Epidermal melanocyte (primary cell): Measurements from ENCODE around the gene SNTA1.
"Not testable (repeated sequence)": the region's sequence is repeated elsewhere in the genome, so short reads cannot be mapped to it uniquely, and the experiment has no call there.

Experiments
- DNase-seq: peaks from one replicate; pipeline ENCODE4 v3.0.0; 2011; ENCODE audit warnings: low spot score; ENCODE audit not compliant: insufficient read length

The SNTA1 gene

DNA sequence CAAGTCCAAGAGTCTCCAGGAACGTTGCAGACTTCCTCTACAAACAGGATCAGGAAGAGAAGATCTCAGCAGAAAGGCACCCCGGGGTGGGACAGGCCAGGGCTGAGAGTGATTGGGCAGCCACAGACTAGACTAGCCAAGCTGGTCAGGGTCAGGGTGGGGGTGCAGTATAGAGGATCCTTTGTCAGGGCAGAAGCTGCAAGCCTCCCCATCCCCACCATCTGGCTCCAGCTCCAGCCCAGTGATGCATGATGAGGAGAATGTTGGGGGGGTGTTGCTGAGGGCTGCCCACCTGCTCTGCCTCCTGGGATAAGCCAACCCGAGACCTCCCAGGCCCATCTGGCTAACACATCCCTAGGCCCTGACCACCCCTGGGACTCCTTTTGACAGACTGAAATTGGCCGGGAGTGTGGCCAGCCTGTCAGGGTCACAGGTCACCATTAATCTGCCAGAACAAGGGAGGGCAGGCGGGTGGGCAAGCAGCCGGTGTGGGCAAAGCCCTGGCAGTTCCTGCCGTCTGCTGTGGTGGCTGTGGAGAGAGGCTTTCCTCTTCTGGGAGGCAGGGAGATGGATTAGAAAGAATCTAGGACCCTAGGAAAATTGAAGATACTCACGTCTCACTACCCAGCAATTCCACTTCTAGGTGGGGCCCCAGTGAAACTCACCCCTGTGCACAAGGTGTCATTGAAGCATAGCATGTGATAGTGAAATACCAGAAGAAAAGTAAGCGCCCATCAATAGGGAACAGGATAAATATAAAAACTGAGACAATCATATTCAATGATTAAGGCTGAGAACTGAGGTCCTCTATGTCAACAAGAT is 22.1 kb upstream of the SNTA1 start:
- no peak for DNase-seq

DNA sequence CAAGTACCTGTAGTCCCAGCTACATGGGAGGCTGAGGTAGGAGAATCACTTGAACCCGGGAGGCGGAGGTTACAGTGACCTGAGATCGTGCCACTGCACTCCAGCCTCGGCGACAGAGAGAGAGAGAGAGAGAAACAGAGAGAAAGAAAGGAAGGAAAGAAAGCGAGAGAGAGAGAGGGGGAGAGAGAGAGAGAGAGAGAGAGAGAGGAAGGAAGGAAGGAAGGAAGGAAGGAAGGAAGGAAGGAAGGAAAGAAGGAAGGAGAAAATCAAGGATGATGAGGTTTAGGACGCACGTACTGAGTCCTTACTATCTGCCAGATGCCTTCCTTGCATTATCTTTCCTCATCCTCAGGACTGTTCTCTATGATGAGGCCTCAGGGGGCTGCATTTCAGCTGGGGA is 21.2 kb upstream of the SNTA1 start:
- DNase-seq = not testable (repeated sequence)

GRCh38 chr20:33463332-33464101 is 20.0 kb upstream of the SNTA1 start:
- no peak for DNase-seq

GRCh38 chr20:33460711-33461110 is 17.1 kb upstream of the SNTA1 start:
- DNase-seq = no peak

DNA sequence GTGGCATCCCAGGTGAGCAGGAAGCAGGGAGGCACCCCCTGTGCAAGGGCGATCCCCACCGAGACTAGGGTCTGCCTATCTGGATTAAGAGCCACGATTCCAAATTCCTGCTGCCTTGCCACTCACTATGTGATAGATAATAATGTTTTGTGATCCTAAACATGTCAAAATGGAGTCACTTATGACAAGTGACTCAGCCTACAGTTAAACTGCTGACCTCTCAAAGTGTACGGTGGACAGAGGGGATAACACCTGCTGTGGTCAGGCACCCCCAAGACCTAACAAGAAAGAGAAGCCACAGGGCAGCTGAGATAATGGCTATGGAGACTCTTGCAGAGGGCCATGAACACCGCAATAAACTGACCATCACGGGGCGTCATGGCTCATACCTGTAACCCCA is 16.0 kb upstream of the SNTA1 start:
- no peak for DNase-seq

- peak; percentile 65 for DNase-seq
These were observed 13.5 kb upstream of the SNTA1 start for GRCh38 chr20:33456916-33457642.

GRCh38 chr20:33450867-33451266 is 7.3 kb upstream of the SNTA1 start:
- DNase-seq = no peak

DNA sequence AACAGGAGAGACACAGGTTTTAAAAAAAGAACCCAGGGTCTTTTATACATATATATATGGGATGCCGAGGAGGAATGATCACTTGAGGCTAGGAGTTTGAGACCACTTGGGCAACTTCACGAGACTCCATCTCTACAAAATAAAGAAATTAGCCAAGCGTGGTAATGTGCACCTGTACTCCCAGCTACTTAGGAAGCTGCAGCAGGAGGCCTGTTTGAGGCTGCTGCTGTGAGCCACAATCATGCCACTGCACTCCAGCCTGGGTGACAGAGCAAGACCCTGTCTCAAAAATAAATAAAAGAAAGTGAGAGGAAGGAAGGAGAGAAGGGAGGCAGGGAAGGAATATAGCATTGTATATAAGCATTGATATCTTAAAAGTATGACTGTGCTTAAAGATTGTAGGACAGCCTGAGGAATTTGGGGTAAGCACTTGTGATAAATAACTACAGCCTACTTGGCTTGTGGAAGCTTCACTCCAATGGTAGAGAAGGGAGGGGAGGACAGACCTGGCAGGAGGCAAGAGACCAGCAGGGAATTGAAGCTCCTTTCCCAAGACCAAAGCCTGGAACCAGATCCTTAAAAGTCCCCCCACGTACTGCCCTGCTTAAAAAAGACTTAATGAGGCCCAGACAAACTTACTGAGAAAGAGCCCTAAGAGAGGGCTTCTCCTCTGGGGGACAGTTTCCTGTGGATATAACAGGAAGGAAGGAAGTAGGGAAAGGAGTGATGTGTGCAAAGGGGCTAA is 2.5 kb upstream of the SNTA1 start:
- DNase-seq = no peak

DNA sequence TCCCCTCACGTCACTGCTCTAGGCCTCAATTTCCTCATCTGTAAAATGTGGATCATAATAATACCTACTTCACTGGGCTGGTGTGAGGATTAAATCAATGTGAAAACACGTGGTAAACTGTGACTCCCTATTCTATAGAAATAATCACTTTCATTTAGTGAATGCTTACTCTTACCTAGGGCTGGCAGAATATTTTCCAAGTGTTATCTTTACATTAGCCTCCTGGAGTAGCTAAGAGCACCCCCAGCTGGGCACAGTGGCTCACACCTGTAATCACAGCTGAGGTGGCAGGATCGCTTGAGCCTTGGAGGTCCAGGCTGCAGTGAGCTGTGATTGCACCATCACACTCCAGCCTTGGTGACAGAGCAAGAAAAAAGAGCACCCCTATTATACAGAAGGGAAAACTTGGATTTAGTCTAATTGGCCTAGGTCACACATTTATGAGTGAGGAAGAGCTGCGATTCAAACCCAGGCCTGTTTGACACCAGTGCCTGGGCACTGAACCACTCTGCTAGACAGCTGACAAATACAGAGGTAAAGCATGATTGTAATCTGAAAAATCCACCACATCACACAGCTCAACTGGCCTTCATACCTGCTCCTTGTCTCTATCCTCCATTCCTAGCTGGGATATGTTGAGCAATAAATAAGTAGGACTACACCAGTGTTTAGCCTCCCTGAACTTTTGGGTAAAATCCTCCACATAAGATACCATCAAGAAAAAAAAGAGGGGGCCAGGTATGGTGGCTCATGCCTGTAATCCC is 1.4 kb upstream of the SNTA1 start:
- no peak for DNase-seq

DNA sequence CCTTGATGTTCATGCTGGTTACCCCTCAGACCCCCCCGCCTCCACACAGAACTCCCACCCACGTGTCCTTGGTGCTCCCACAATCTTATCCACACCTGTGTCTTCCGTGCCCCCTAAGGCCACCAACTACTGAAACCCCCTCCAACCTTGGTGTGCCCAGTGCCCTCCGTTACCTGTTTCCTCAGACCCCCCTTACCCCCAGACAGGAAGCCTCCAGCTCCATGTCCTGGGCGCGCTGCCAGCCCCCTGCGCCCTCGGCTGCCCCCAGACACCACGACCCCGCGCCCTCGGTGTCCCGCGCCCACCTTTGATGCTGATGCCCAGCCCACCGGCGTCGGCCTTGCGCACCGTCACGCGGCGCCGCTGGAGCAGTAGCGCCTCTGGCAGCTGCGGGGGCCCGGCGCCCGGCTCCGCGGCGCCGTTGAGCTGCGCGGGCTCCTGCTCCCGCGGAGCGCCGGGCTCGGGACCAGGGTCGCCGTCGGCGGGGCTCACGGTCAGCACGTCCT is 504 bp downstream of the SNTA1 start:
- DNase-seq = no peak

DNA sequence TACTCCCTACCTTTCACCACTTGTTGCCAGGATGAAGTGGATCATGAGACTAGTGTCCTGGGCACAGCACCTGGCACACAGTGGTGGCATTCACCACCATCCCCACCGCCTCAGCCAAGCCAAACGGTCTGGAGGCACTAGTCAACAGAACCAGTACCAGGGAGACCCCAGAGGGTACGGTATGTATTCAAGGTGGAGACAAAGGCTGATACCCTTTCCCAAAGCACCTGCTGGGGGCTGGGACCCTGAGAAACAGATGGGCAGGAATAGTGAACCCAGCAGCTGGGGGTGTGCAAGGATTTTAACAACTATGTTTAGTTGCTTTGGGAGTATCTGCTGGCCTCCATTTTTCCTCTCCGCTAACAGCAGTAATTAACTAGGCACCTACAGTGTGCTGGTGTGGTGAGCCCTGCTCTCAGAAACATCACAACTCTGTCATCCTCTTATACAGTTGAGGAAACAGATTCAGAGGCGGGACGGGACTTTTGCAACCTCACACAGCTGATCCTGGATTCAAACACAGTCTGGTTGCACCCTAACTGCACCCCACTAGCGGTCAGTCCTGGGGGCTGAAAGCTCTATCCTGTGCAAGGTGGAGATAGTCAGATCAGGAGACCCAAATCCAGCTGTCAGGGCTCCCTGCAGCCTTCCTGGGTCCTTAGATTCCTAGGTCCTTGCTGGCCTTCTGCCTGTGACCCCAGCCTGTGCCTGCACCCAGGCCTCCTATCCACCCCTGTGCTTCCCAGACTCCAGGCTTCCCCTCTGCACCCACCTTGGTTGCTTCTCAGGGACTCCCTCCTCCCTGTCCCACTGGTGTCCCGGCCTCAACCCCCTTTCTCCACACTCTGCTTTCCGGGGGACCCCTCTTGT is 1.2 kb downstream of the SNTA1 start:
- DNase-seq = no peak

- DNase-seq = no peak
These were observed 2.2 kb downstream of the SNTA1 start for GRCh38 chr20:33441142-33441955.

- DNase-seq = not testable (repeated sequence)
These were observed 3.0 kb downstream of the SNTA1 start for GRCh38 chr20:33440562-33440961.

GRCh38 chr20:33438481-33438880 is 5.1 kb downstream of the SNTA1 start:
- DNase-seq = no peak

- no peak for DNase-seq
These were observed 6.2 kb downstream of the SNTA1 start for GRCh38 chr20:33437141-33437911.

DNA sequence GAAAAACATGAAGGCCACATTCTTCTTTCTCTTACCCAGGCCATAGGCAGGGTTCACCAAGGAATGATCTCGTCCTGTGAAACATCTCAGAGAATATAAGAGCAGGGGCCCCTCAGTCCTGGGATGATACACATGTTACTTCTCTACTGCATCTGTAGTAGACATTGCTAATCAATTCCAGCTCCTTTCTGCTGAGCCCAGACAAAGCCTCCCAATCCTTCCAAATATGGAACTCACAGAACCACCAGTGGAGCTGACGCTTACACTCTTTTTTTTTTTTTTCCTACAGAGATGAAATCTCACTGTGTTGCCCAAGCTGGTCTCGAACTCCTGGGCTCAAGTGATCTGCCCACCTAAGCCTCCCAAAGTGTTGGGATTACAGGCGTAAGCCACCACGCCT is 9.1 kb downstream of the SNTA1 start:
- no peak for DNase-seq

DNA sequence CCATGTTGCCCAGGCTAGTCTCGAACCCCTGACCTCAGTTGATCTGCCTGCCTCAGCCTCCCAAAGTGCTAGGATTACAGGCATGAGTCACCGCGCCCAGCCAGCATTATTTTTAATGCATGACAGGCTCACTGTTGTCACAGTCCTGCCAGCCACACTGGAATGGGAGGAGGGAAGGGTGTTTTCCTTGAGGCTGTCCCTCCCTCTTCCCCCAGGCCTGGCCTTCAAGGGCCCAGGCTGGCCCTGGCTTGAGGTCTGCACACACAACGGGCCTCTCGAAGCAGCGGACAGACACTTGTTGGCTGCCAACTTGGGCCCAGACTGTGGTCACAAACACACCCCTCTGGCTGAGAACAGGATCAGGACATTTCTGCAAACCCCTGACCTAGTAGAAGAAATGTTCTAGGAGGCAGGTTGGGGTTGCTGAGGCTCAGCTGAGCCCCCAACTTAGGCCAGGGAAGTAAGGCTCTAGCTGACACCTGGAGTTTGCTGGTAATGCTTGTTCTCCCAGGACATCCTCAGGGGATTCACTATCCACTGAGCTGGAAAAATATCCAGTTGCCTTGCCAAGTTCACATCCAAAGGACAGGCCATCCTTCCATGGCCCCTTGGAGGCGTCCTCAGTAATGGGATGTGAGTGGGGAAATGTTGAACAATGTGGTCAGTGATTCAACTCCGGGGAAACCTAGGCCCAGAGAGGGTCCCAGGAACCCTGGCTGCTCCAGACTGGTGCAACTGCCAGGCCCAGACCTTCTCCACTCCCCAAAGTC is 9.9 kb downstream of the SNTA1 start:
- no peak for DNase-seq
